Breast epithelium (tissue), 3 donors: ENCODE results near the gene UPP1.

Experiments
- POLR2A ChIP-seq: fragments of 450-650 bp; IDR thresholded peaks from one replicate; pipeline ENCODE4 v1.6.1; 2016; ENCODE audit warnings: antibody characterized with exemption, mild to moderate bottlenecking, moderate library complexity
- TF ChIP-seq, protein P1 (sequence below), 3 donors: fragments of 450-650 bp; IDR thresholded peaks; one replicate each; pipeline ENCODE4 v1.5.1; 2016 to 2017; ENCODE audit warnings: antibody characterized with exemption in 3 of 3, mild to moderate bottlenecking in 3 of 3, moderate library complexity in 3 of 3

DNA sequence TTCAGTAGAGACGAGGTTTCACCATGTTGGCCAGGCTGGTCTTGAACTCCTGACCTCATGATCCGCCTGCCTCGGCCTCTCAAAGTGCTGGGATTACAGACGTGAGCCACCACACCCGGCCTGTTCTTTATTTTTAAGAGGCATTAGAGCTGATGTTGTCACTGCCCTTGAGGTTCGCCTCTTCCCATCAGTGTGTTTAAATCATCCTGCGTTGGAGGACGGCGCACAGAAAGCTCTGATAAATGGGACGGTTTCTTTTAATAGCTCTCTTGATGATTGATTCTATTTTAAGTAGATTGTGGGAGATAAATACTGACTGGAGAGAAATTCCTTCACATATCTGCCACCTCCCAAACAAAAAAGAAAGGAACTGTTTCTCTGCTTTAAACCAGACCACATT lies 29.0 kb downstream of the UPP1 start:
- TF ChIP-seq, protein P1, sequence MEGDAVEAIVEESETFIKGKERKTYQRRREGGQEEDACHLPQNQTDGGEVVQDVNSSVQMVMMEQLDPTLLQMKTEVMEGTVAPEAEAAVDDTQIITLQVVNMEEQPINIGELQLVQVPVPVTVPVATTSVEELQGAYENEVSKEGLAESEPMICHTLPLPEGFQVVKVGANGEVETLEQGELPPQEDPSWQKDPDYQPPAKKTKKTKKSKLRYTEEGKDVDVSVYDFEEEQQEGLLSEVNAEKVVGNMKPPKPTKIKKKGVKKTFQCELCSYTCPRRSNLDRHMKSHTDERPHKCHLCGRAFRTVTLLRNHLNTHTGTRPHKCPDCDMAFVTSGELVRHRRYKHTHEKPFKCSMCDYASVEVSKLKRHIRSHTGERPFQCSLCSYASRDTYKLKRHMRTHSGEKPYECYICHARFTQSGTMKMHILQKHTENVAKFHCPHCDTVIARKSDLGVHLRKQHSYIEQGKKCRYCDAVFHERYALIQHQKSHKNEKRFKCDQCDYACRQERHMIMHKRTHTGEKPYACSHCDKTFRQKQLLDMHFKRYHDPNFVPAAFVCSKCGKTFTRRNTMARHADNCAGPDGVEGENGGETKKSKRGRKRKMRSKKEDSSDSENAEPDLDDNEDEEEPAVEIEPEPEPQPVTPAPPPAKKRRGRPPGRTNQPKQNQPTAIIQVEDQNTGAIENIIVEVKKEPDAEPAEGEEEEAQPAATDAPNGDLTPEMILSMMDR (IDR thresholded peaks at IDR 0.05) = no peak
- no peak for TF ChIP-seq POLR2A
